Ectodermal cell (in vitro differentiated cells): ENCODE measurements around the gene SNRPA.
"Not testable (repeated sequence)": the region's sequence is repeated elsewhere in the genome, so short reads cannot be mapped to it uniquely, and the experiment has no call there.

Experiments used
- H3K27ac ChIP-seq: 2 replicates; pipeline ENCODE4 v1.7.0; 2013; ENCODE audit warnings: mild to moderate bottlenecking, low read depth, low read length; ENCODE audit not compliant: insufficient read depth, poor library complexity, severe bottlenecking
- H3K27me3 ChIP-seq: 2 replicates; pipeline ENCODE4 v1.7.0; 2013; ENCODE audit warnings: mild to moderate bottlenecking, low read length; ENCODE audit not compliant: insufficient read depth, control insufficient read depth, poor library complexity, severe bottlenecking
- H3K36me3 ChIP-seq: one replicate; pipeline ENCODE4 v1.7.0; 2013; ENCODE audit warnings: low read length; ENCODE audit not compliant: control insufficient read depth, insufficient read depth
- H3K4me1 ChIP-seq: one replicate; pipeline ENCODE4 v1.7.0; 2013; ENCODE audit warnings: low read length; ENCODE audit not compliant: control insufficient read depth, insufficient read depth
- H3K4me3 ChIP-seq: 2 replicates; pipeline ENCODE4 v1.7.0; 2013; ENCODE audit warnings: low read depth, low read length, control low read depth; ENCODE audit not compliant: insufficient read depth
- H3K9me3 ChIP-seq: 2 replicates; pipeline ENCODE4 v1.7.0; 2013; ENCODE audit warnings: mild to moderate bottlenecking, low read length, moderate library complexity; ENCODE audit not compliant: control insufficient read depth
- WGBS, 2 experiments: methylation state at CpG; one replicate each; pipeline ENCODE4 v1.1.7; 2013; ENCODE audit warnings: missing lambda C conversion rate in 2 of 2; 5-methylcytosine and 5-hydroxymethylcytosine counted together

SNRPA gene

DNA sequence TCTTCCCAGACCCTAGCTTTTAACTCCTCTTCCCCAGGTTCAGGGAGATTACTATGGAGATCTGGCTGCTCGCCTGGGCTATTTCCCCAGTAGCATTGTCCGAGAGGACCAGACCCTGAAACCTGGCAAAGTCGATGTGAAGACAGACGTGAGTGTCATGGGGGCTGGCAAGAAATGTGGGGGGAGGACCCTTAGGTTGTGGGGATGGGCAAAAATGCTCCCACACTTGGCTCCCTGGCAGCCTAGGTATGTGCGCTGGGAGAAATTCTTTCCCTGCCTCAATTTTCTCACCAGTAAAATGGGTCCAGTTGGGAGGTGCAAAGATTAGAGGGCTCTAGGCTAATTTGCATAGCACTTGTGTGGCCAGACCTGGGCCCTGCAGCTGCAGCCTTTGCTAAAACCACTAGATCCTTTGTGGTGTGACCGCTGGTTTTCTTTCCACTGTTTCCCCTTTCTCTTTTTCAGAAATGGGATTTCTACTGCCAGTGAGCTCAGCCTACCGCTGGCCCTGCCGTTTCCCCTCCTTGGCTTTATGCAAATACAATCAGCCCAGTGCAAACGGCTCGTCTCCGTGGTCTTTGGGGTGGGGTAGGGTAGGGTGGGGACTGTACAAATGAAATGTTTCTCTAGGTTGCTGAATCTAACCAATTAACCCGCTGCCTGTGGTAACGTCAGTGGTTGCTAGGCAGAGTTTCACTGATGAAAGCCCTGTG lies 26.1 kb downstream of the SNRPA start:
- H3K36me3 ChIP-seq: no peaks in the 10 kb centered on the region
- peak overlapping the region; percentile 71 for H3K4me3 ChIP-seq
- H3K27me3 ChIP-seq: no peaks in the 10 kb centered on the region
- no peaks in the 10 kb centered on the region for H3K4me1 ChIP-seq
- H3K27ac ChIP-seq: peak overlapping the region; percentile 100
- 24 to 27% methylated on average over 13 of the region's 13 CpGs for WGBS, 2 experiments
- H3K9me3 ChIP-seq: no peaks in the 10 kb centered on the region

DNA sequence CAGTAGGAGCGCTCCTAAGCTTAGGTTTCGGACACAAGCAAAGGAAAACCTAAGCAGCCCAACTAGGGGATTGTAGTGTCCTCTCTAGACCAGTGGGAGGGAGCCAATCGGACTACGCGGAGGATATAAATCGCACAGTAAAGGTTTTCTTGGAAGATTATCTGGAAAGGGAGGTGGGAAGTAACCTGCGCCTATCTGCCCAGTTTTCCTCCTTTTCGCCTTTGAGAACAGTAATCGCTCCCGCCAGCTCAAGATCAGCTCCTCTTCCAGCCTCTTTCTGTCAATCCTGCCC lies 26.6 kb downstream of the SNRPA start:
- Histone ChIP-seq H3K4me1 (no peaks in the 10 kb centered on the region), H3K27ac (peak overlapping the region; percentile 100), H3K27me3 (no peaks in the 10 kb centered on the region), H3K9me3 (no peaks in the 10 kb centered on the region), H3K4me3 (peak overlapping the region; percentile 71), H3K36me3 (no peaks in the 10 kb centered on the region)
- 0 to 1% methylated on average over 10 of the region's 10 CpGs for WGBS, 2 experiments

DNA sequence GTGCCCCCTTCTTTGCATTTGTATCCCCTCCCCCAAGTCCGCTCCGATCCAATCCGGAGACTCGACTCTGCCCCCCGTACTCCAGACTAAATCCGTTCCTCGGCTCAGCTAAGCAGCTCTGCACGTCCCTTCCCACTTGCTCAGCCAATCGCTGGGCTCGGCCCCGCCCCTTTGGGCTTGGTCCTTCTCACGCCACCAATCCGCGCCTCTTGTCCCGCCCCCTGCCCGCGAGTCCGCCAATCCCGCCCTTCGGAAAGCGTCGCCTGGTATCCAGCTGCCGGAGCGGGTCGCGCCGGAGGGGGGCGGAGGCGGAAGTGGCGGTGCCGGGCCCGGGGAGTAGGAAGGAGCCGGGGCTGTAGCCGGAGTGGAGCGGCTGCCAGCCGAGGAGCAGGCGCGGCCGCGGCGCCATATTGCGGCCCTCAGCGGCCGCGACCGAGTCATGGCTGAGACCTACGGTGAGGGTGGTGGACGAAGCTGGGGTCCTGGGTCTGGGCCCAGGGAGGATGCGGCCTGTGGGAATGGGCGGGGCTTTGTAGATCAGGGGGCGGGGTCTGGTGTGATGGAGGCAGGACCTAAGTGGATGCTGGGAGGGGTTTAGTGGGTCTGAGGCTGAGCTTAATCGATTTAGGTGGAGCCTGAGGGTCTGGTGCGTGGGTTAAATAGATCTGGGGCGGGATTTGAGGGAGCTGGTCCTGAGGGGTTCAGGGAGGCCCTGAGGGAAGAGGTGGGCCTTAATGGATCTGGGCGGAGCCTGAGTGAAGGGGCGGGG lies 27.1 kb downstream of the SNRPA start, which contains the start of gene RAB4B:
RAB4B (plus strand) TSS at position 311 of the 769 bp plus-strand sequence; CDS start at position 440, 129 bp downstream.
- 0% methylated on average over 56 of the region's 56 CpGs for WGBS, 2 experiments
- Histone ChIP-seq H3K9me3 (no peaks in the 10 kb centered on the region), H3K4me1 (no peaks in the 10 kb centered on the region), H3K36me3 (no peaks in the 10 kb centered on the region), H3K27me3 (no peaks in the 10 kb centered on the region), H3K27ac (peak within 1 kb of the TSS; percentile 100), H3K4me3 (peak within 1 kb of the TSS; percentile 71)

DNA sequence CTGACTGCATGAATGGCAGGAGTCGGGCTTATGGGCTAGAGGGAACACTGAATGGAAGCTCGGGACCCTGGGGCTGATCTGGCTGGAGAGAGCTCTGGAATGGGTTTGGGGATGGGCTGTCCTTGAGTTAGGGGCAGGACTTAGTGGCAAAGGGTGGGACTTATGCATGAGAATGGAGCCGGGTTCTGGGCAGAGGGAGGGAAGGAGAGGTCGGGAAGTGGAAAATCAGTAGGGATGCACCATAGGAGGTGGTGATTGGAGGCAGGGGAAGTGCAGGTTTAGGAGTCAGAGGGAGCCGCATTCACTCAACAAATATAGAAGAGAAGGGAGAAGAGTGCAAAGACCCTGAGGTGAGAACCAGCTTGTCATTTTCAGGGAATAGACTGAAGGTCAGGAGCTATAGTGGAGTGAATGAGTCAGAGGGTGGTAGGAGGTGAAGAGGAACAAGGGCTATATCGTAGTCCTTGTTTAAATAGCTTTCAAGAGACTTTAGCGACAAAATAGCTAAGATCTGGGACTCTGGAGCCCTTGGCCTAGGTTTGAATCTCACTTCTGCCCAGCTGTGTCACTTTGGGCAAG lies 27.8 kb downstream of the SNRPA start:
- H3K36me3 ChIP-seq: no peaks in the 10 kb centered on the region
- H3K4me1 ChIP-seq: no peaks in the 10 kb centered on the region
- peak overlapping the region; percentile 100 for H3K27ac ChIP-seq
- H3K9me3 ChIP-seq: no peaks in the 10 kb centered on the region
- peak overlapping the region; percentile 71 for H3K4me3 ChIP-seq
- 3 to 6% methylated on average over 7 of the region's 7 CpGs for WGBS, 2 experiments
- no peaks in the 10 kb centered on the region for H3K27me3 ChIP-seq

DNA sequence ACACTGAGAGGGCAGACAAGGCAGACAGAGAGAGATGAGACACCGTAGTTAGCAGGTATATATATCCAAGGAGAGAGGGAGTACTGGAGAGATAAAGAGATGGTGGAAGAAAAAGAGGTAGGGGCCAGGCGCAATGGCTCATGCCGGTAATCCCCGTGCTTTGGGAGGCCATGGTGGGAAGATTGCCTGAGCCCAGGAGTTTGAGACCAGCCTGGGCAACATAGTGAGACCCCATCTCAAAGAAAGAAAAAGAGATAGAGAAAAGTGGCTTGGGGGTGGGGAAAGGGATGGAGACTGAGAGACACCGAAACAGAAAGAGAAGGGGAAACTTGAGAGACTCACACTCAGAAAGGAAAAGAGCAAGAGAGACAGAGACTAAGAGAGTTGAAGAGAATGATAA lies 29.6 kb downstream of the SNRPA start:
- no peak overlapping the region for H3K27ac ChIP-seq
- WGBS, 2 experiments: 96 to 98% methylated on average over 5 of the region's 5 CpGs
- H3K36me3 ChIP-seq: no peaks in the 10 kb centered on the region
- H3K9me3 ChIP-seq: no peaks in the 10 kb centered on the region
- H3K4me1 ChIP-seq: no peaks in the 10 kb centered on the region
- no peak overlapping the region for H3K4me3 ChIP-seq
- no peaks in the 10 kb centered on the region for H3K27me3 ChIP-seq

DNA sequence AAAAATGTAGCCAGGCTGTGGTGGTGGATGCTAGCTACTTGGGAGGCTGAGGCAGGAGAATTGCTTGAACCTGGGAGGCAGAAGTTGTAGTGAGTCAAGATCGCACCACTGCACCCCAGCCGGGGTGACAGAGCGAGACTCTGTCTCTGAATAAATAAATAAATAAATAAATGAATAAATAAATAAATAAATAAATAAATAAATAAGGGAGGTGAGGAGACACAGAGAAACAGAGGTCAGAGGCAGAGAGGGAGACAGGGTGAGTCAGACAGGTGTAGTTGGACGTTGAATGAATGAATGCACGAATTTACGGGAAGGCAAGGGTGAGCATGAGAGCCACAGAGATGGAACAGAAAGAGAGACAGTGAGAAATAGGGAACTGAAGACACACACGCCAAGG lies 30.1 kb downstream of the SNRPA start:
- H3K9me3 ChIP-seq: no peaks in the 10 kb centered on the region
- H3K27ac ChIP-seq: no peak overlapping the region
- no peaks in the 10 kb centered on the region for H3K4me1 ChIP-seq
- H3K4me3 ChIP-seq: no peak overlapping the region
- H3K27me3 ChIP-seq: no peaks in the 10 kb centered on the region
- H3K36me3 ChIP-seq: no peaks in the 10 kb centered on the region
- WGBS, 2 experiments: 93 to 96% methylated on average over 5 to 6 of the region's 7 CpGs

DNA sequence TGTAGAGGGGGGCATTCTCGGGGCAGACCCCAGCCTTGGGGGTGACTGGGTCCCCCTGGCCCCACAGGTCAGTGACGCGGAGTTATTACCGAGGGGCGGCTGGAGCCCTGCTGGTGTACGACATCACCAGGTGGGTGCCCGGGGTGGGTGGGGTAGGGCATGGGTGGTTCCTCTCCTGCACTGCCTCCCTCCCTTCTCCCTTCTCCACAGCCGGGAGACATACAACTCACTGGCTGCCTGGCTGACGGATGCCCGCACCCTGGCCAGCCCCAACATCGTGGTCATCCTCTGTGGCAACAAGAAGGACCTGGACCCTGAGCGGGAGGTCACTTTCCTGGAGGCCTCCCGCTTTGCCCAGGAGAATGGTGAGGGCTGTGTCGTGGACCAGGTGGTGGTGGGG lies 32.7 kb downstream of the SNRPA start:
- Histone ChIP-seq H3K4me1 (no peaks in the 10 kb centered on the region), H3K9me3 (no peaks in the 10 kb centered on the region), H3K4me3 (no peak overlapping the region), H3K27ac (no peak overlapping the region), H3K27me3 (no peaks in the 10 kb centered on the region), H3K36me3 (no peaks in the 10 kb centered on the region)
- WGBS, 2 experiments: 93 to 96% methylated on average over 13 to 14 of the region's 14 CpGs

DNA sequence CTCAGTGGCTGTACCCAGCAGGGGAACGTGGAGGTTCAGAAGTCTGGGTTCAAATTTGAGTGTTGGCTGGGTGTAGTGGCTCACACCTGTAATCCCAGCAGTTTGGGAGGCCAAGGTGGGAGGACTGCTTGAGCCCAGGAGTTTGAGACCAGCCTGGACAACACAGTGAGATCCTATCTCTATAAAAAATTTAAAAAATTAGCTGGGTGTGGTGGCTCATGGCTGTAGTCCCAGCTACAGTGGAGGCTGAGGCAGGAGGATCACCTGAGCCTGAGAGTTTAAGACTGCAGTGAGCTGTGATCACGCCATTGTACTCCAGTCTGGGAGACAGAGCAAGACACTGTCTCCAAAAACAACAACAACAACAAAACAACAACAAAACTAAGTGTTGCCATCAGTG lies 33.1 kb downstream of the SNRPA start:
- not testable (repeated sequence) for H3K27ac ChIP-seq, H3K4me1 ChIP-seq, H3K4me3 ChIP-seq, H3K9me3 ChIP-seq, H3K27me3 ChIP-seq, H3K36me3 ChIP-seq
- 89 to 92% methylated on average over 2 of the region's 2 CpGs for WGBS, 2 experiments

DNA sequence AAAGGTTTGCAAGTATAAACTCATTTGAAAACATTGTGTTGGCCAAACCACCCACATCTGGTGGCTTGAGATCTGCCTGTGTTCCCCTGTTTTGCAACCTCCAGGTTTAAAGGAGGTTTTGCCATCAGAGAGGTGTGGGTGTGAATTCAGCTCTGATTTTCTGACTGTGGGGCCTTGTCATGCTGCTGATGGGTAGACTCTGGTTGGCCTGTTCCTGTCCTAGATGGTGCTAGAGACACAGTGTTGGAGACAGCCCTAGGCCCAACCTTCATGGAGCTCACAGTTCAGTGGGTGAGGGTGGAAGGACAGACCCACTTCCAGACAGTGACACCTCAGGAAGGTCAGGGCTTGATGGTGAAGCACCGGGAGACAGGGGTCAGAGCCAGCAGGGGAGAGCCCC lies 34.5 kb downstream of the SNRPA start:
- H3K27ac ChIP-seq: no peak overlapping the region
- H3K36me3 ChIP-seq: no peaks in the 10 kb centered on the region
- no peaks in the 10 kb centered on the region for H3K9me3 ChIP-seq
- H3K4me3 ChIP-seq: no peak overlapping the region
- WGBS, 2 experiments: 94 to 95% methylated on average over 1 of the region's 1 CpG
- no peaks in the 10 kb centered on the region for H3K4me1 ChIP-seq
- H3K27me3 ChIP-seq: no peaks in the 10 kb centered on the region
